Fibroblast of skin of back (primary cell): ENCODE measurements around the gene BPIFA3.

Source experiments
- DNase-seq: peaks from one replicate; pipeline ENCODE4 v3.0.0-alpha.2; 2013

BPIFA3 gene

GRCh38 chr20:33224399-33224798 lies 7.2 kb downstream of the BPIFA3 start:
- DNase-seq, result no peak

- DNase-seq, result no peak
Measured at GRCh38 chr20:33229843-33230242, 12.7 kb downstream of the BPIFA3 start.

GRCh38 chr20:33231237-33231636 lies 14.1 kb downstream of the BPIFA3 start:
- DNase-seq, result no peak

GRCh38 chr20:33232486-33233072 lies 15.4 kb downstream of the BPIFA3 start:
- no peak for DNase-seq

- DNase-seq, result no peak
Measured at GRCh38 chr20:33233129-33233774, 16.1 kb downstream of the BPIFA3 start.

- no peak for DNase-seq
Measured at GRCh38 chr20:33234050-33234449, 16.9 kb downstream of the BPIFA3 start.

GRCh38 chr20:33235696-33236095 lies 18.5 kb downstream of the BPIFA3 start, which contains the start of gene BPIFA1:
Gene BPIFA1 (plus strand): TSS chr20:33235996. CDS start chr20:33237712, 1,716 bp downstream.
- no peak for DNase-seq

- no peak for DNase-seq
Measured at GRCh38 chr20:33236351-33236750, 19.2 kb downstream of the BPIFA3 start.

- DNase-seq, result no peak
Measured at GRCh38 chr20:33237989-33238388, 20.8 kb downstream of the BPIFA3 start.

GRCh38 chr20:33239418-33239817 lies 22.3 kb downstream of the BPIFA3 start:
- no peak for DNase-seq

- DNase-seq, result no peak
Measured at GRCh38 chr20:33239979-33240736, 23.0 kb downstream of the BPIFA3 start.

- no peak for DNase-seq
Measured at GRCh38 chr20:33240923-33241322, 23.8 kb downstream of the BPIFA3 start.

GRCh38 chr20:33242319-33243100 lies 25.4 kb downstream of the BPIFA3 start:
- no peak for DNase-seq

- DNase-seq, result no peak
Measured at GRCh38 chr20:33246077-33246476, 28.9 kb downstream of the BPIFA3 start.

- no peak for DNase-seq
Measured at GRCh38 chr20:33249456-33249855, 32.3 kb downstream of the BPIFA3 start.

- DNase-seq, result no peak
Measured at GRCh38 chr20:33250666-33251065, 33.5 kb downstream of the BPIFA3 start.

- no peak for DNase-seq
Measured at GRCh38 chr20:33251496-33251895, 34.3 kb downstream of the BPIFA3 start.

- no peak for DNase-seq
Measured at GRCh38 chr20:33252460-33252859, 35.3 kb downstream of the BPIFA3 start.

- DNase-seq, result no peak
Measured at GRCh38 chr20:33255005-33255404, 37.9 kb downstream of the BPIFA3 start.

- DNase-seq, result no peak
Measured at GRCh38 chr20:33257237-33257636, 40.1 kb downstream of the BPIFA3 start.

GRCh38 chr20:33259371-33259770 lies 42.2 kb downstream of the BPIFA3 start:
- DNase-seq, result no peak

GRCh38 chr20:33261465-33261864 lies 44.3 kb downstream of the BPIFA3 start:
- DNase-seq, result no peak

GRCh38 chr20:33262658-33263065 lies 45.5 kb downstream of the BPIFA3 start:
- DNase-seq, result peak; percentile 51
